H1 (cell line): ENCODE data around the gene HNRNPDL. TPM values are rescaled to one million over a fixed set of nuclear protein-coding genes. Genes with fewer than 3 reads are reported as not detected.

ENCODE experiments used
- polyA plus RNA-seq, 7 experiments: library from polyadenylated mRNA; depleted of rRNA in 3 of 7; stranded (reverse) in 5 of 7; unstranded in 2 of 7; fragments of >200 nt in 5 of 7; fragments of 200-250 nt in 2 of 7; gene quantifications; 1 replicate in 5 of 7; 2 replicates in 1 of 7; 4 replicates in 1 of 7; pipeline versions ENCODE4 v1.2.1 to v1.2.3, GENCODE V29; 2011 to 2013; ENCODE audit warnings: missing spikeins in 2 of 7, mixed read lengths in 2 of 7
- small RNA-seq: library from polyadenylated mRNA; stranded (forward); fragments of <200 nt; extraction: miRNeasy Mini kit (QIAGEN cat#:217004); gene quantifications from one replicate; pipeline ENCODE3, GENCODE V24; 2013; ENCODE audit not compliant: insufficient read depth
- total RNA-seq: library from RNA; stranded (reverse); fragmentation: NEBNext Ultra II Directional; extraction: Animal tissue kit (Norgen Biotek cat#: 25700); gene quantifications from 2 replicates; pipeline ENCODE4 v1.2.1, GENCODE V29; 2021

HNRNPDL gene
- total and polyA plus RNA-seq, 2 of the 8 experiments (the other 6 are each of a cell fraction or from before 2014, with no cell fraction given) = 197 to 411 TPM

Small RNA genes within 50 kb of the gene (small RNA-seq; reads per million reads assigned to genes)
- gene RF00150 = not detected

Other genes starting within 250 kb of the HNRNPDL start
- gene HNRNPD, start 56.5 kb downstream of the HNRNPDL start, total RNA-seq = 642 and 646 TPM in 2 replicates
- gene HNRNPD, start 56.5 kb downstream of the HNRNPDL start, polyA plus RNA-seq (2011; rRNA removed) = 118 and 144 TPM in 2 replicates
- 83.0 and 89.3 TPM in 2 replicates for gene ENOPH1, start 128 bp upstream of the HNRNPDL start, total RNA-seq
- 19.7 and 25.1 TPM in 2 replicates for gene ENOPH1, start 128 bp upstream of the HNRNPDL start, polyA plus RNA-seq (2011; rRNA removed)
- 1.7 and 1.9 TPM in 2 replicates for gene TMEM150C, start 131.5 kb upstream of the HNRNPDL start, total RNA-seq
- gene TMEM150C, start 131.5 kb upstream of the HNRNPDL start, polyA plus RNA-seq (2011; rRNA removed) = 1.2 and 1.5 TPM in 2 replicates